Epithelial cell of esophagus (primary cell): ENCODE results near the gene EFCAB13.
A peak's percentile ranks its signal among the peaks of the same experiment; 100 is the strongest.

Experiments used
- DNase-seq: peaks from one replicate; pipeline ENCODE4 v3.0.0; 2010; ENCODE audit warnings: low read depth
- H3K4me3 ChIP-seq: 2 replicates; pipeline ENCODE4 v1.5.1; 2011; ENCODE audit warnings: mild to moderate bottlenecking, low read length, control low read depth
- CTCF ChIP-seq: IDR thresholded peaks from 2 replicates; pipeline ENCODE4 v1.5.1; 2011; ENCODE audit warnings: low read depth, mild to moderate bottlenecking, low read length, control low read depth, inconsistent platforms; ENCODE audit not compliant: insufficient read depth; ENCODE audit errors: missing control alignments

Gene EFCAB13

GRCh38 chr17:47311420-47311819 is 12.3 kb upstream of the EFCAB13 start:
- H3K4me3 ChIP-seq = no peak overlapping the region
- no peak for TF ChIP-seq CTCF
- DNase-seq = no peak

- peak; percentile 89 for TF ChIP-seq CTCF
- peak; percentile 76 for DNase-seq
- H3K4me3 ChIP-seq = no peak overlapping the region
These were observed 8.1 kb upstream of the EFCAB13 start for GRCh38 chr17:47315451-47316266.

GRCh38 chr17:47316311-47316710 is 7.4 kb upstream of the EFCAB13 start:
- H3K4me3 ChIP-seq = no peak overlapping the region
- peak; percentile 38 for DNase-seq

GRCh38 chr17:47317119-47317518 is 6.6 kb upstream of the EFCAB13 start:
- DNase-seq = no peak
- no peak overlapping the region for H3K4me3 ChIP-seq
- TF ChIP-seq CTCF = no peak

More at GRCh38 chr17:47316311-47316710, 7.4 kb upstream of the EFCAB13 start:
- TF ChIP-seq CTCF = no peak

- TF ChIP-seq CTCF = no peak
- DNase-seq = no peak
- H3K4me3 ChIP-seq = no peak overlapping the region
These were observed 5.4 kb upstream of the EFCAB13 start for GRCh38 chr17:47318197-47318918.

GRCh38 chr17:47320879-47321502 is 2.8 kb upstream of the EFCAB13 start:
- no peak for TF ChIP-seq CTCF
- DNase-seq = no peak
- H3K4me3 ChIP-seq = no peak overlapping the region
